NCI-H2081 (cell line): ENCODE results near the gene FAM174B.

ENCODE experiments used
- DNase-seq, 2 experiments: peaks; one replicate each; lab custom pipeline; 2025; lab: John Stamatoyannopoulos, UW

The FAM174B gene

DNA sequence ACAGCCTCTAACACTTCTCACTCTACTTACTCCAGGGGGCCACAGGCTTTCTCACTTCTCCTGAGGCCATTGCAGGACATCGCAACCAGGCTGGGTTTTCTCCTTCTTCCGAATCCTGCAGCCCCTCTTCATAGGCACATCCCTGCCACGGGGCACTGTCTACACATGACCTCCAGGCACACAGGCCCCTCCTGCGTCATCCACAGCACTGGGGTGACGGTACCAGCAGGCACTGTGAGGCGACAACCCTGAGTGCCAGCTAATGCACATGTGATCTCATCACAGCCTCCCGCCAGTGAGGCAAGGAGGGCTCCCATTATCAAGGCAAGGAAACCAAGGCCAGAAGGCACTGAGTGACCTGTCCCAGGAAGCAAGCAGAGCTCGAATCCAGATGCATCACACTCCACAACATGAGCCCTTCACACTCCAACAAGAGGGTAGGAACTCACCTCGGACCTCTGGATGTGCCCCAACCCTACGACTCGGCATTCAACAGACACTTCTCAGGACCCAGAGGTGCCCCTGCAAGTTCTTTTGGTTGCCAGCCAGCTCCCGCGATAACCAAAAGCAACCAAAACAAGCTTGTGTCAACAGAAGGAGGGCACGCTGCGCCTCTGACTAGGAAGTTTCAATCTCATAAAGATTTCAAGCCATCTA is 16.7 kb downstream of the FAM174B start:
- DNase-seq: peak in 1 of 2 experiments; percentile 16

DNA sequence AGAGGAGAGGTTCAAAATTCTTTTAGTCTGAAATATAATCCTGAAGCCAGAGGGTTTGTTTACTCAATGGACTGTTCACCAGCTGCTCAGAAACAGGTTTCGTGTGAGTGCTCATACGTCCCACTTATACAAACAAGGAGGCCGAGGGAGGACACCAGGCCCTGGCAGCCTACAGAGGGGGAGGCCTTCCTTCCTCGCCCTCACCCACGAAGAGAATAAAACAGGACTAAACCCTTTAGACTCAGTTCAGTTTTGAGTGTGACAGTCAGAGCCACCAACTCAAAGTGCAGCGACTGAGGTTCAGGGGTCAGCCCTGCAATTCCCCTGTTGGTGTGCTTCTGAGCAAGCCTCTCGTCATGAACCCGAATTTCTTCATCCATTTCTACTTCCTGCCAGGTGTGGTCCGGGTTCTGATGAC is 17.3 kb downstream of the FAM174B start:
- DNase-seq: peak; percentile 77 to 91

DNA sequence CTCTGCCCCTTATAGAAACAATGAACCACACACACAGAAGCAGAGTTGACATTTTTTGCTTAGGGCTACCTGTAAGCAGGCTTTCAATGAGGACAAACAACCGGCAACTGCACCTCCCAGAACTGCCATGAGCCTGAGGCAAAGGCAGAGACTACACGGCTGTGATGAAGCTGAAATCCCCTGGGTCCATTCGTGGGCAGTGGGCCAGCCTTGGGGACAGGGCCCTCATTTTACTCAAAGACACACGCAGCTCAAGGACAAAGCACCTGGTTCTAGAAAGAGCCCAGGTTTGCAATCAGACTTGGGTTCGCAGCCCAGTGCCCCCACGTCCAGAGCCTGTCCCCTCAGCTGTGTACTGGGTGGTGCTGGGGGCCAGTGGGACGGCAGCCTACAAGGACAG is 17.9 kb downstream of the FAM174B start:
- DNase-seq: peak; percentile 66 to 72

DNA sequence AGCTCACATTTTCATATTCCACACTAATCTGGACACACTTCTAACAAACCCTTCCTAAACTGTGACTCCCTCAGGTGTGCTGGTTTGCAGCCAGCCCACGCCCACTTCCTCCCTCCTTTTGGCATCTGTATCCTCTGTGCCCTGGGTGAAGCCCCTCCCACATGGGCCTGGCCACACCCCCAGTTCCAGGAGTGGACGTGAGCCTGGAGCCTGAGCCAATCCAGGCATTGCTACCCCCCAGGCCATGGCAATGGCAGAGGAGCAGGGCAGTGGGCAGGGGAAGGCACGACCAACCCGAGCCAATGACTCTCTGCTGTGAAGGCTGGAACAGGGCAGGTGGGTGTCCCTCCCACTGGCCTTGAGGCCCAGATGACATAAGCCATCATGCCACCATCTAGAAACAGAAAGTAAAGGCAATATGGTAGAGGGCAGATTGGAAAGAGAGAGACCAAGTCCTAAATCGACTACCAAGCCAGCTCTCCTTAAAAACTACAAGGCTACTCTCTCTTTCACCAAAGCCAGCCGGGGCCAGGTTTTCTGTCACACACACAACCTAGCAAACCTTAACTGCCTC is 18.6 kb downstream of the FAM174B start:
- peak; percentile 83 to 85 for DNase-seq

DNA sequence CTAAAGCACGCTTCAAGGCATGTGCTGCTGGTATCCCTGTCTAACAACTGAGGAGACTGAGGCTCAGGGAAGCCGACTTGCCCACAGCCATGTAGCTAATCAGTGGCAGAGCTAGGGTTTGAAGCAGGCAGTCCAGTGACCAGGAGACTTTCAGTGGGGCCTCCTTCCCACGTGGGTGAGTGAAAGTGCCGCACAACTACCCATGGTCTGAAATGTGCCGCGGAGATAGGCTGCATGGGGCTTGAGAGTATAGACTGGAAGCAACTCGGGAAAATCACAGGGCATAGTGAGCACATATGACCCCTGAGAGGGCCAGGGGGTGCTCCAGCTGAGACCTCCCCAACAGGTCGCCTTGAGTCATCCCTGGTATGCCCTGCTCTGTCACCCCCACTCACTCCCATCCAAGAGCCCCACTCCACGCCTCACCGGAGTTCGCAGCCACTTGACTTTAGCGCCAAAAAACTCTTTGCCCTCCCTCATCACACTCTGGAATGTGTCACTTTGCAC is 19.1 kb downstream of the FAM174B start:
- no peak for DNase-seq

DNA sequence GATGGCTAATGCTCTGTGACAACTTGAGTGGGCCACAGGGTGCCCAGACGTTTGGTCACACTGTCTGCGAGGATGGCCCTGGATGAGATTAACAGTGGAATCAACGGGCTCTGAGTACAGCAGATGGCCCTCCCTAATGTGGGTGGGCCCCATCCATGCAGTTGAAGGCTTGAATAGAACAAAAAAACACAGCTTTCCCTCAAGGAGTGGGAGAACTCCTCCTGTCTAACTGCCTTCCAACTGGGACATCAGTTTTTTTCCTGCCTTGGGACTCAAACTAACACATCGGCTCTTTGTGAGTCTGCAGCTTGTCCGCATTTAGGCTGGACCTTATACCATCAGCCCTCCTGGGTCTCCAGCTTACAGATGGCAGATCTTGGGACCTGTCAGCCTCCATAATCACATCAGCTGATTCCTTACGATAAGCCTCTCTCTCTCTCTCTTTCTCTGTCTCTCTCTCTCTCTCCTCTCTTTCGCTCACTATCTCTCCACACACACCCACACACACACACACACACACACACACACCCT is 20.8 kb downstream of the FAM174B start:
- DNase-seq: no peak

DNA sequence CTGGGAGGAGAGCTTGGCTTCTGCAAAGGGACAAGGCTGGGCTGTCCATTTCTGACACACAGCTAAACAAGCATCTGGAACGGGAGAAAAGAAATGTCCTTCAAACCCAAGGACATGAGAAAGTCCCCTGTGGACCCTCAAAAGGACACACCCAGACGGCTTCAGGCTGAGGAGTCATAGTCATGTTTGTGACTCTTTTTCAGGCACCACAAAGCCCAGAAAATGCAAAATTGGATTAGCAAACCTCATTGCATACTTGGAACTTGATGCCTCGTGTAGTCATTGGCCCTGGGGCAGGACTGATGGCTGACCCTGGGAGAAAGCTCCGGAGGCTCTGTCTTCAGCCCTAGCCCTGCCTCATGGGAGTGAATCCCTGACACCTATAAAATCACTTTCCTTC is 21.5 kb downstream of the FAM174B start:
- DNase-seq: no peak

DNA sequence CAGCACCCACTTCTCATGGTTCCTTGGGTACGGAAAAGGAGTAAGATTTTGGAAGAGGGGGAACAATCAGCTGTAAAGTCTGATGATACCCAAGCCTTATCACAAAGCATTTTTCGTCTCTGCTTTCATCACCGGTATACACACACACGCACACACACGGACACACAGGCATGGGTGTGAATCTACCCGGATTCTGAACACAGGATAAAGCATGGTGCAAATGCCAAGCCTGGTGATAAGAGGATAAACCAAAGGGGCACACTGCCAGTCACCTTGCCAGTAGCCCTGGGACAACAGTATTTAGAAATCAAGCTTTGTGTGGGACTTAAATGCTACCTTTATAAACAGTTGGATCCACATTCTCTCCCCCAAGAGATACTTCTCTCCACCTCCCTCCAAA is 22.2 kb downstream of the FAM174B start:
- no peak for DNase-seq

DNA sequence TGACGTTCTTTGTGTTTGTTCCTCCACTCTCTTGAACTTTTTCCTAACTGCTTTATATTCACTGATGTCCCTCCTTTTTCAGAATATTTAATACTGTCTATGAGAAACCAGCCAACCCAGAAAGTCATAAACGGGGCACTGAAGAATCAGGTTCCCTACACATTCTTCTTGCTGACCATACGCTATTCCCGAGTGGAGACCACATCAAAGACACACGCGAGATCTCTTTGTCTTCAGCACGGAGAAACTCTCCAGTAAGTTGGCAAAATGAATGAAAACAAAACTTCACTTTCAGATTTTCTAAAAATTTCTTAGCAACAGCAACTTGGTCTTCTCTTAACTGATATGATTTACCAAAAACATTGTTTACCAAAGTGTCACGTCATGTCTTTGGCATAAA is 22.6 kb downstream of the FAM174B start:
- no peak for DNase-seq

DNA sequence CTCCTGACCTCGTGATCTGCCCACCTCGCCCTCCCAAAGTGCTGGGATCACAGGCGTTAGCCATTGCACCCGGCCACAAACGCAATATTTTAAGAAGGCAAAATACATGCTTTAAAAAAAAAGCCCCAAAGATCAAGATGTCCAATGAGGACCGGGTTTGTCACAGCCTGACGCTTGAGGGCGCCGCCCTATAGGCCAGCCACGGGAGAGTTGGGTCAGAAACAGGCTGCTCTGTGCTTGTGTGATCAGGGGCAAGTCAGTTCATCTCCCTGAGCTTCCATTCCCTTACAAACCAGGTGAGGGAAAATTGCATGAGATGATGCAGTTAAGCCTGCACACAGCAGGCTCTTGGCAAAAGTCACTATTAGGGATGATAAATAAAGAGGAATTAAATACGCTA is 23.9 kb downstream of the FAM174B start:
- DNase-seq: no peak

DNA sequence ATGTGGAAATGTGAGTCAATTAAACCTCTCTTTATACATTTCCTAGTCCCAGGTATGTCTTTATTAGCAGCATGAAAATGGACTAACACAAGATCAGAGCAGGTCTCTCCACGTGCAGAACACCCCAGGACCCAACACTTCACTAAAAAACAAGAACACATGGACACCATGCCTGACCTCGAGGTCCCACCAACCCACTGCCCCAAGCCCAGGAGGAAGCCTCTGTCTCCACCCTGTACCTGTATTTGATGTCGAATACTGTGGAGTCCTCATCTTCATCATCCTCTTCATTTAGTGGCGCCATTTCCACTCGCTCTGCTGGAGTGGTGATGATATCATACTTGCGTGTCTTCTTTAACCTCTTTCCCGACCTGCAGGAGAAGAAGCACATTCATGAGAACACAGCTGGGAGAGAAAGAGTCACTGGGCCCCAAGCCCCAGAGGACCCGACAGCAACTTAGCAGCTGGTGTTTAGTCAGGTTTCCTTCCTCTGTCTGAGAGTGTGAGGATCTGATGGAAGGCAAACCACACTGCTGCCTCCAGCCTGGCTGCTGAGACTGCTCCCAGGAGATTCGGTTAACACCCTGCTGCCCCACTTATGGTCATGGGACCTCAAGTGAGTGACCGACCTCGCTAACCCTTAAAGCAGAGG is 25.5 kb downstream of the FAM174B start:
- DNase-seq: no peak

DNA sequence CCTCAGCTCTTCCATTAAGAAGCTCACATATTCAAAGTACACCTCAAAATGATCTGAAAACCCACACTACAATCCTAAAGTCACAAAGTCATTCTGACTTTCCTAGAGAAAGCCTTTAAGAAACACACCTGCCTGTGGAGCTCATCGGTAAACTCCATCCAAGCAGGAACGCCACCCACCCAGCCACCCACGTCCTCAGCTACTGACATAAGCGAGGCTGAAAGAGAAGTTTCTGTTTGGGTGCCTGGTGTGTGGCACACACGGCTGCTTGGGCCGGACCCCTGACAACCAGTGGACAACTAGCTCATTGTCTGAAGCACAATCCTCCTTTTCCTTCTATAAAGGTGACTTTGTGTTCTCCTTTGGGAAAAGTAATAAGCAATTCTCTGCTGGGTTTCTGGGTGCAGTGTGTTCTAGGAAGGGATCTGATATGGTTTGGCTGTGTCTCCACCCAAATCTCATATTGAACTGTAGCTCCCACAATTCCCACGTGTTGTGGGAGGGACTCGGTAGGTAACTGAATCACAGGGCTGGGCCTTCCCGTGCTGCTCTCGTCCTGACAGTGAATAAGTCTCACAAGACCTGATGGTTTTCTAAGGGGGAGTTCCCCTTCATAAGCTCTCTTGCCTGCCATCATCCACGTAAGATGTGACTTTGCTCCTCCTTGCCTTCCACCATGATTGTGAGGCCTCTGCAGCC is 26.1 kb downstream of the FAM174B start:
- DNase-seq: no peak

DNA sequence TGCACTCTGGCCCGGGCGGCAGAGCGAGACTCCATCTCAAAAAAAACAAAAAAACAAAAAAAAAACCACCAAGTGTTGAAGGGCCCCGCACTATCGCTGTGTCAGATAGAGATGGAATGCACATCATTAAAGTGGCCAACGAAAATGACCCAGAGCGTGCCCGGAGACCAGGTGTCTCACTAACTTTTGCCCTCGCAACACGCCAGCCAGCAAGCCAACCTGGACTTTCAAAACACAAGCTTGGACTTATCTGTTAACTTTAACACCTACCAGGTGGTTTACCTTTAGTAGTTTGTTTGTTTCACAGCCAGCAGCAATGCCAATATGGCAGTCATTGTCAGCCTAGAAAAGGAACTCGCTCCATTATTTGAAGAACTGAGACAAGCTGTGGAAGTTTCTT is 28.6 kb downstream of the FAM174B start:
- DNase-seq: no peak

DNA sequence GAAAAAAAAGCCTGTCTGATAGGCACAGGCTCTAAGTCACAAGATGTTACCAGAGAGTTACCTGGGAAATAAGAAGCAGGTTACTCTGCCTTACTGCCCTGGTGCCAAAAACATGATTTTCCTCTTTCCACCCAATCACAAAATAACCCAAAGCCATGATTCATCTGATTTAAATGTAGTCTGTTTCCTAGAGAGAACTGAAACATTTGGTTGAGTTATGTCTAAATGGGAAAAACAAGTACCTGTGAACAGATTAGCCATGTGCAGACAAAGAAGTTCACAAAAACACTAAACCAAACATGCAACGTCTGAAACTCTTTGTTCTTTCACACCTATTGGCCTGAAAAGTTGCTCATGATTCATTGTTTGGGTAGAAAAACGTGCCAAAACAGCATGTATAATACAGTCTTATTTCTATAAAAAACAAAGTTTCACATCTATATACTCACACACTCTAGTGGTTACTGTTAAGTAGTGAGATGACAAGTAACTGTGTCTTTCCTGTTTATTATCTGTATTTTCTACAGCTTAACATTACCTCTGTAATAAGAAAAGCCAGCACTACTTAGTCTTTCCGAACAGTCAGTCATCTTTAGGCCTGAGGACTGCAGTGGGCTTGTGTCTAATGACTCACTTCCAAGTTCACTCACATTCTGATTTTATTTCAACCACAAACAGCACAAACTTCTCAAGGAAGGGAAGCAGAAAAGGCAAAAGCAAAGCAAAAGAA is 30.2 kb downstream of the FAM174B start:
- DNase-seq: no peak

DNA sequence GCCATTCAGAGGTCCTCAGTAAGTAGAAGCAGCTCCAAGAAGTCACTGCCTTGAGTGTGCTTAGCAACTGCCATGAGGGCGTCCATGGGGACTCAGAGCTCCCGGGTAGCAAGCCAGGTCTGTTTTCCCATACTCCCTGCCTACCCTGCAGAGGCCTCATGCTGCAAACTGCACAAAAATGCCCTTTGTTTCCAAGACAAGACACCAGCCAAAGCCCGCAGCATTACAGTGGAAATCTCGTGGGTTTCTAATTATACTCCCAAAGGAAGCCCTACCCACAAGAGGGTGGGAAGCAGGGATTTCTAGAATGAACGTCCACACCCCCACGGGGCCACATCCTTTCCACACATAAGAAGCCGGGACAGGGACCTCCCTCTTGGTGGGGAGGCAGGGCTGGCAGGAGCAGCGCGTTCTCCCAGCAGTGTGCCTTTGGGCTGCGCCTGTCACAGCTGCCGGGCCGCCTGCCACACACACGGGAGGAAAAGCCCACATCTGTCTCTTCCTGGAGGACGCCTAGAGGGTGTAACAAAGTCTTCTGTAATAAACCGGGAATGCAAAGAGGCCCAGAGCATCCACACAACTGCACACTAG is 31.1 kb downstream of the FAM174B start:
- DNase-seq: peak in 1 of 2 experiments; percentile 34

DNA sequence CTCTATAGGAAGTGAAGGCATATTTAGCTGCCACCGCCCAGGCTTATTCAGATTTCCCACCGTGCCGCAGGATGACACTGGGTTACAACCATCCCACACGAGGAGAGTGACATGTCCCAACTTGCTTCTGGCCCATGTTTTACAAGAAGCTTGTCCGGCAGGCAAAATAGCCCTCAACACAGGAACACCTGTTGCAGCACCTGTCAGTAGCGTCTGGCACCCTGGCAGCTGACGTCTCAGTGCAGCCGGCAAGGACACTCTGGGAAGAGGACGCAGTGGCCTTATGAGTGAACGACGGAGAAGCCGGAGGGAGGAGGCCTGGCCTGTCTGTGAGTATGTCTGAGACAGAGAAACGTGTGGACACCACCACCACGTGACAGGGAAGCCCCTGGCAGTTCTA is 32.1 kb downstream of the FAM174B start:
- DNase-seq: peak in 1 of 2 experiments; percentile 43

DNA sequence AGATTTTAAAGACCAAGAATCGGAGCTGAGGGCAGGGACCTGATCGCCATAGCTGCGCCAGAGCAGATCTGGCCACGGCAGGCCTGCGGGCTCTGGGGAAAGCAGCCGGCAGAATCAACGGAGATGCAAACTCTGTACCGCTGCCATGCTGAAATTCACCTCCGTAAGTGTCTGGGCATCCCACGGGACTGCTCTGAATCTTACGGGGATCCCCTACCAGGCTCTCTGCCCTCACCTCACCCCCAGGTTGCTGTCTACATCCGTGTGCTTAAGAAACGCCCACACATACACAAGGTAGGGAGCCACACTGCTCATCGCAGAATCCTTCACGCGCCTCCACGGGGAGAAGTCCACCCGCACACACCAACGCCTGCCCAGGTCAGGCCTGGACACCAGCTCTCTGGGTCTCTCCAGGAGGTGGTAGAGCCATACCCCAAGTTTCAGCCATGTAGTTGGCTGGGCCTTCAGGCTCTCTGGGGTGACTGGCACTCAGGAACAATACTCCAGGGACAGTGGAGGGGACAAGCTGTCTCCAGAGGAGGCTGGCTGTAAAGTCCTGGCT is 33.5 kb downstream of the FAM174B start:
- DNase-seq: no peak

DNA sequence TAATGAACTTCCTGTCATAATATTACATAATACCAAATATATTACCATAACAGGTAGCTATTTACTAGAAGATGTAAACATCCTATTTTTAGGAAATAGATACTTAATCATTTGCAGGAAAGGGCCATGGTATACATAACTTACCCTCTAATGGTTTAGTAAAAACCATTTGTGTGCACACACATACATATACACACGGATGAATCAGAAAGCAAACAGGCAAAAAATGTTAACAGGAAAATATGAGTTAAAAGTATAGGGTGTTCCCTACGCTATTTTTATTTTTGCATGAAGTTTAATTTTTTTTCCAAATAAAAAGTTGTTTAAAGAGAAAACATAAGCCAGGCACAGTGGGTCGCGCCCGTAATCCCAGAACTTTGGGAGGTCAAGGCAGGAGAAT is 34.6 kb downstream of the FAM174B start:
- no peak for DNase-seq

DNA sequence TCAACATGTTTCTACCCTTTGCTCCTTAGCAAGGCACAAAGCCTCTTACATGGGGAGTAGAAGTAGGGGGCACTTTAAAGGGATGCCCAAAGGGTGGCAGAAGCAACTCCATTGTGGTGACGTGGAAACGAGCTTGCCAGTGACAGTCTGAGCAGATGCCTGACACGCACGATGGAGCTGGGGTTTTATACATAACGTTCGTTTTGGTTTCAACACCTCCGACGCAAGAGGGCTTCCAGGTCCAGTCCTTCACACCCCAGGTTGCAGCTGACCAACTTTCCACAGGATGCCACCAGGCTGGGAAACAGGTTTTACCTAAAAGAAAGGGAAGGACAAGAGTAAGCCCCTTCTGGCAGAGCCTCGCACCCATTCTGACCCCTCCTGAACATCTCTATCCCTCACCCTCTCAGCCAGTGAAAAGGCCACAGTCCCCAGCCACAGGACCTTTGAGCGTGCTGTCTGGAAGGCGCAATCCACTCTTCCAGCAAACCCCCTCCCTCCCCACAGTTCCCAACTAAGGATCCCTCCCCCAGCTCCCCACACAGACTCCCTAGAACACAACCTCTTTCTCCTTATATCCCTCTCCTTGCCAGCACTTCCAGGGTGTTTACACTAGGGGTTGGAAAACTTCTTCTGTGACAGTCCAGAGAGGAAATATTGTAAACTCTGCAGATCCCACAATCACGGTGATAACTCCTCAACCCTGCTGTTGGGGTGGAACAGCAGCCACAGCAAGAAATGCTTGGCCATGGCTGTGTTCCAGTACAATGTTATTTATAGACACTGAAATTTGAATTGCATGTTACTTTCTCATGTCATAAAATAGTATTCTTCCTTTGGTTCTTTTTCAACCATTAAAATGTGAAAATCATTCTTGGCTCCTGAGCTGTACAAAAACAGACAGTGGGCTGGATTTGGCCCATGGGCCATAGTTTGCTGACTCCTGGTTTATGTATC is 36.2 kb downstream of the FAM174B start:
- no peak for DNase-seq
